Upper lobe of left lung (tissue), 6 donors: Measurements from ENCODE around the gene RUVBL2. TPM values are rescaled to one million over a fixed set of nuclear protein-coding genes. Genes with fewer than 3 reads are reported as not detected.

Experiments used
- ATAC-seq, 2 donors: fragments of 200-7000 bp; cut with Tn5 transposase; one replicate each; pipeline ENCODE4 v1.9.1; 2022; ENCODE audit warnings: mild to moderate bottlenecking in 2 of 2, moderate library complexity in 2 of 2; ENCODE audit not compliant: low FRiP score in 2 of 2
- DNase-seq, 2 donors: peaks; one replicate each; pipeline ENCODE4 v3.0.0-alpha.2; 2019 to 2020
- H3K27ac ChIP-seq, 4 donors: fragments of 200-600 bp; sonication (generic); one replicate each; pipeline ENCODE4 v1.5.1; 2016 to 2019
- H3K27me3 ChIP-seq, 4 donors: fragments of 200-600 bp; sonication (generic); one replicate each; pipeline ENCODE4 v1.5.1; 2017 to 2019
- H3K36me3 ChIP-seq, 4 donors: fragments of 200-600 bp; sonication (generic); one replicate each; pipeline ENCODE4 v1.5.1; 2016 to 2019
- H3K4me1 ChIP-seq, 4 donors: fragments of 200-600 bp; sonication (generic); one replicate each; pipeline ENCODE4 v1.5.1; 2018 to 2019
- H3K4me3 ChIP-seq, 4 donors: fragments of 200-600 bp; sonication (generic); one replicate each; pipeline ENCODE4 v1.5.1; 2017 to 2019; ENCODE audit warnings: mild to moderate bottlenecking in 2 of 4, moderate library complexity in 1 of 4
- H3K9me3 ChIP-seq, 4 donors: fragments of 200-600 bp; sonication (generic); one replicate each; pipeline ENCODE4 v1.5.1; 2018 to 2019
- EP300 ChIP-seq, 4 donors: sonication (generic); formaldehyde crosslinking; IDR thresholded peaks; one replicate each; pipeline ENCODE4 v1.5.1; 2017; ENCODE audit warnings: antibody characterized with exemption in 4 of 4, control low read depth in 2 of 4
- POLR2A ChIP-seq, 4 donors: fragments of 450-650 bp; IDR thresholded peaks; one replicate each; pipeline ENCODE4 v1.5.1; 2016 to 2017; ENCODE audit warnings: antibody characterized with exemption in 4 of 4, mild to moderate bottlenecking in 2 of 4
- POLR2AphosphoS5 ChIP-seq, 2 donors: sonication (generic); formaldehyde crosslinking; IDR thresholded peaks; one replicate each; pipeline ENCODE4 v1.5.1; 2017; ENCODE audit warnings: antibody characterized with exemption in 2 of 2
- WGBS, 2 donors: methylation state at CpG; one replicate each; pipeline ENCODE4 v1.1.5; 2017 to 2018; 5-methylcytosine and 5-hydroxymethylcytosine counted together
- total RNA-seq, 6 donors: library from RNA; depleted of rRNA in 4 of 6; stranded (reverse); fragments of >200 nt in 4 of 6; gene quantifications; one replicate each; pipeline versions ENCODE4 v1.1.0 to v1.2.1, GENCODE V29; 2016 to 2021
- TF ChIP-seq, protein P1 (sequence below), 6 experiments: fragments of 450-650 bp in 4 of 6; fragments of 200-600 bp in 2 of 6; sonication (generic) in 2 of 6; IDR thresholded peaks; one replicate each; pipeline ENCODE4 v1.5.1; 2016 to 2019; ENCODE audit warnings: antibody characterized with exemption in 6 of 6
- donor health status: DM: no; HTN: no; CAD: no; lungs with moderate emphysema.
- donor health status: DM: no; HTN: yes; CAD: no; lungs with severe emphysema.

Gene RUVBL2
- total RNA-seq, 6 donors from 2014 or later = 45.7 to 105 (median 70.6) TPM

DNA sequence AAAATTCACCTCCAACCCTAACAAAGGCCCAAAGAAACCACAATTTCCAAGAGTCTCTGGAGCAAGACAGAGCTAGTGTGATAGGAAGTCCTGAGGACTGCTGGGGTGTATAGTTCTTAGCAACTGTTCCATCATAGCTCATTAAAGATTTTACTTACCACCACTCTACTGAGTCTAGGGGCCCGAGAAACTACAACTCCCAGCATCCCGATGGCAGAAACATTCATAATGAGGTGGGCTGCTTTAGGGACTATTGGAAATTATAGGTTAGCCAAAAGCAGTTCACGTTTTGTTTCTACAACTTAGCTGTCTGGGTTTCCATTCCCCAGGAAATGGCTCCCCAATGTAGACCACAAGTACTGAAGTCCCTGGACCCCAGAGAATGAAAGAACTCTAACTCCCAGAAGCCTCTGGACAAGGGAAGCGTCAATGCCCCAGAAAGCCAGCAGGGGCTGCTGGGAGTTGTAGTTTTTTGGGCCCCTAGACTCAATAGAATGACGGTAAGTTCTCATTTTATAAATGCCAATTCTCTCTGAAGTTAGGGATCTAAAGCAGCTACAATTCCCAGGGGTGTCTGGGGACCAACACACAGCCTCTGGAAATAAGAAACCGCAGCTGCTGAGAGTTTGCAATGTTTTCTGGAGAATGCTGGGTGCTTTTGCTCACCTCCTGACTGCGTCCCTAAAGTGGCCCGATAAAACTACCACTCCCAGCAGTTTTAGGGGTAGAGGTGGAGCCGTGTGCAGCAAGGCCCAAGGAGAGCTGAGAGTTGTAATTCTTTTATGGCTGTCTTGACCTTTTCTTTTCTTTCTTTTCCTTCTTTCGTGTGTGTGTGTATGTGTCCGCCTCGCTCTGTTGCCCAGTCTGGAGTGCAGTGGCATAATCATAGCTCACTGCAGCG lies 17.5 kb upstream of the RUVBL2 start:
- H3K27ac ChIP-seq = no peak overlapping the region
- ATAC-seq = no peak
- no peaks in the 10 kb centered on the region for H3K27me3 ChIP-seq

DNA sequence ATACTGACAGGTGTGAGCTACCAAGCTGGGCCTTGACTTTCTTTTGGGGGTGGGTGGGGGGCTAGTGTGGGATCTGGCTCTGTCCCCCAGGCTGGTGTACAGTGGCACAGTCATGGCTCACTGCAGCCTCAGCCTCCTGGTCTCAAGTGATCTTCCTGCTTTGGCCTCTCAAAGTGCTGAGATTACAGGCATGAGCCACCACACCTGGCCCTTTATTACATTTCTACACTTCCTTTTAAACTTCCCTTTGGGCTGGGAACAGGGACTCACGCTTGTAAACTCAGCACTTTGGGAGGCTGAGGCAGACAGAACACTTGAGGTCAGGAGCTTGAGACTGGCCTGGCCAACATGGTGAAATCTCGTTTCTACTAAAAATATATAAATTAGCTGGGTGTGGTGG lies 16.6 kb upstream of the RUVBL2 start:
- DNase-seq (no peak), ATAC-seq (no peak)
- no peak for TF ChIP-seq POLR2A (IDR thresholded peaks at IDR 0.05)
- TF ChIP-seq EP300 (IDR thresholded peaks at IDR 0.05) = no peak
- TF ChIP-seq POLR2AphosphoS5 (IDR thresholded peaks at IDR 0.05) = no peak
- TF ChIP-seq, protein P1, sequence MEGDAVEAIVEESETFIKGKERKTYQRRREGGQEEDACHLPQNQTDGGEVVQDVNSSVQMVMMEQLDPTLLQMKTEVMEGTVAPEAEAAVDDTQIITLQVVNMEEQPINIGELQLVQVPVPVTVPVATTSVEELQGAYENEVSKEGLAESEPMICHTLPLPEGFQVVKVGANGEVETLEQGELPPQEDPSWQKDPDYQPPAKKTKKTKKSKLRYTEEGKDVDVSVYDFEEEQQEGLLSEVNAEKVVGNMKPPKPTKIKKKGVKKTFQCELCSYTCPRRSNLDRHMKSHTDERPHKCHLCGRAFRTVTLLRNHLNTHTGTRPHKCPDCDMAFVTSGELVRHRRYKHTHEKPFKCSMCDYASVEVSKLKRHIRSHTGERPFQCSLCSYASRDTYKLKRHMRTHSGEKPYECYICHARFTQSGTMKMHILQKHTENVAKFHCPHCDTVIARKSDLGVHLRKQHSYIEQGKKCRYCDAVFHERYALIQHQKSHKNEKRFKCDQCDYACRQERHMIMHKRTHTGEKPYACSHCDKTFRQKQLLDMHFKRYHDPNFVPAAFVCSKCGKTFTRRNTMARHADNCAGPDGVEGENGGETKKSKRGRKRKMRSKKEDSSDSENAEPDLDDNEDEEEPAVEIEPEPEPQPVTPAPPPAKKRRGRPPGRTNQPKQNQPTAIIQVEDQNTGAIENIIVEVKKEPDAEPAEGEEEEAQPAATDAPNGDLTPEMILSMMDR (IDR thresholded peaks at IDR 0.05) = no peak
- H3K27ac ChIP-seq = peak overlapping the region in 1 of 4 donors; percentile 80
- H3K4me3 ChIP-seq = no peak overlapping the region
- H3K27me3 ChIP-seq = no peaks in the 10 kb centered on the region
- H3K9me3 ChIP-seq = no peaks in the 10 kb centered on the region
- peaks cover 8 to 67% (median 43%) of the 10 kb centered on the region in 4 donors for H3K36me3 ChIP-seq
- peaks cover 0 to 8% (median 3%) of the 10 kb centered on the region in 4 donors for H3K4me1 ChIP-seq
- 83 to 85% methylated on average over 2 of the region's 2 CpGs for WGBS, 2 donors

More for the DNA sequence above, 17.5 kb upstream of the RUVBL2 start:
- 87 to 94% methylated on average over 13 of the region's 13 CpGs for WGBS, 2 donors
- DNase-seq = no peak
- Histone ChIP-seq H3K4me3 (no peak overlapping the region), H3K36me3 (peaks cover 8 to 62% (median 36%) of the 10 kb centered on the region in 4 donors), H3K9me3 (no peaks in the 10 kb centered on the region), H3K4me1 (peaks cover 0 to 8% (median 3%) of the 10 kb centered on the region in 4 donors)
- TF ChIP-seq, protein P1 (IDR thresholded peaks at IDR 0.05) = peak in 1 of 6 experiments; percentile 21
- no peak for TF ChIP-seq EP300 (IDR thresholded peaks at IDR 0.05)

DNA sequence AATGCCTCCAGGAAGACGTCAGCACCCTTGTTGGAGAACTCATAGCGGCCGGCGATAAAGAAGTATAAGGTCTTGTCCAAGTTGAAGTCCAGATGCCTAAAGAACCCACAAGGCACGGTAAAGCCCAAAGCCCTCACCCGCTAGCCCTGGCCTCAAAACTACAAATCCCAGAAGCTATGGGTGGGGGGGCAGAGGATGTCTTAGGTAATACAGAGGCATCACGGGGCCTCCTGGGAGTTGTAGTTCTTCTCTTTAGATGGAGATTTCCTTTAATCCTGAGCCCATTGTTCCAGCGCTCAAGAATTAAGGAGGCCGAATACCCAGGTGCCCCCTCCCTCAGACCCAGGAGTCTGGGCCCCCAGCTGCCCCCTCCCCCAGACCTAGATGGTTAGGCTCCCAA lies 11.4 kb upstream of the RUVBL2 start:
- Histone ChIP-seq H3K36me3 (peaks cover 9 to 80% (median 59%) of the 10 kb centered on the region in 4 donors), H3K27ac (no peak overlapping the region), H3K4me1 (peaks cover 0 to 8% (median 3%) of the 10 kb centered on the region in 4 donors), H3K9me3 (no peaks in the 10 kb centered on the region), H3K4me3 (no peak overlapping the region), H3K27me3 (no peaks in the 10 kb centered on the region)
- ATAC-seq (no peak), DNase-seq (no peak)
- TF ChIP-seq EP300 (IDR thresholded peaks at IDR 0.05) = no peak
- no peak for TF ChIP-seq POLR2A (IDR thresholded peaks at IDR 0.05)
- TF ChIP-seq, protein P1 (IDR thresholded peaks at IDR 0.05) = no peak
- TF ChIP-seq POLR2AphosphoS5 (IDR thresholded peaks at IDR 0.05) = no peak
- 90 to 97% methylated on average over 9 of the region's 9 CpGs for WGBS, 2 donors

DNA sequence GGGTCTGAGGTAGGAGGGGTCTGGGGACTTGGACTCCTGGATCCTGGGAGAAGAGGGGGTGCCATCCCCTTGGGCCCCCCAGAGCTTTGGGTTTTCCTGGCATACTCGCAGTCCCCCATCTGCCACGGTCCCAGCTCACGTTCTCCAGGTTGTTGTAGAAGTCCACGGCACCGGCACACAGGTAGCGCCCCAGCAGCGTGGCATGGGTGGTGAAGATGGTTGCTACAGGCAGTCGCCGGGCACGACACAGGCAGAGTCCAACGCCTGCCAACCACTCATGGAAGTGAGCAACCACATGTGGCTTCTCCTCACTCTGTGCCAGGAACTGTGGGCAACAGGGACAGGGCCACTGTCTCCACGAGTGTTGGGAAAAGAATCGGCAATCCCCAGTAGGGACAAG lies 8.0 kb upstream of the RUVBL2 start:
- TF ChIP-seq, protein P1 (IDR thresholded peaks at IDR 0.05) = no peak
- TF ChIP-seq EP300 (IDR thresholded peaks at IDR 0.05) = no peak
- TF ChIP-seq POLR2AphosphoS5 (IDR thresholded peaks at IDR 0.05) = no peak
- TF ChIP-seq POLR2A (IDR thresholded peaks at IDR 0.05) = no peak
- WGBS, 2 donors = 95% methylated on average over 13 of the region's 13 CpGs; no CpG with 5 or more reads in 1 of the 2 donors
- H3K27ac ChIP-seq = no peak overlapping the region
- ATAC-seq = no peak
- H3K4me1 ChIP-seq = peaks cover 0 to 10% (median 5%) of the 10 kb centered on the region in 4 donors
- H3K27me3 ChIP-seq = no peaks in the 10 kb centered on the region
- H3K4me3 ChIP-seq = no peak overlapping the region
- DNase-seq = peak in 1 of 2 donors; percentile 63
- H3K9me3 ChIP-seq = no peaks in the 10 kb centered on the region
- H3K36me3 ChIP-seq = peaks cover 13 to 93% (median 71%) of the 10 kb centered on the region in 4 donors
